HL-60 (cell line): ENCODE measurements around the gene HSDL2.
"Not testable (repeated sequence)": the region's sequence is repeated elsewhere in the genome, so short reads cannot be mapped to it uniquely, and the experiment has no call there.

Experiments
- DNase-seq, 2 experiments: peaks; one replicate each; pipeline ENCODE4 v3.0.0-alpha.2; 2010 to 2020; ENCODE audit warnings: low read depth in 1 of 2, low spot score in 1 of 2
- H3K27ac ChIP-seq: fragments of 250-450 bp; sonication (Bioruptor Pico); replicated peaks from 2 replicates; pipeline ENCODE4 v1.5.1; 2020; ENCODE audit warnings: mild to moderate bottlenecking, moderate library complexity
- H3K27me3 ChIP-seq: fragments of 250-450 bp; sonication (Bioruptor Pico); 2 replicates; pipeline ENCODE4 v1.5.1; 2021; ENCODE audit warnings: mild to moderate bottlenecking, moderate library complexity; ENCODE audit not compliant: insufficient read depth, poor library complexity, severe bottlenecking
- H3K4me3 ChIP-seq: replicated peaks from 2 replicates; pipeline ENCODE4 v1.5.1; 2011; ENCODE audit warnings: mild to moderate bottlenecking, control low read depth, low read length; ENCODE audit not compliant: insufficient read depth
- GABPA ChIP-seq: IDR thresholded peaks from 2 replicates; pipeline ENCODE4 v1.6.1; 2012; ENCODE audit warnings: low read depth
- POLR2AphosphoS5 ChIP-seq: IDR thresholded peaks from 2 replicates; pipeline ENCODE4 v1.6.1; 2012; ENCODE audit warnings: low read depth
- SPI1 ChIP-seq: IDR thresholded peaks from 2 replicates; pipeline ENCODE4 v1.6.1; 2012; ENCODE audit warnings: low read depth, mild to moderate bottlenecking, borderline replicate concordance
- TF ChIP-seq, protein P1 (sequence below): IDR thresholded peaks from 2 replicates; pipeline ENCODE4 v1.6.1; 2012; ENCODE audit warnings: low read depth; ENCODE audit not compliant: insufficient replicate concordance
- TF ChIP-seq, protein P2 (sequence below): IDR thresholded peaks from one replicate; pipeline ENCODE4 v1.5.1; 2011; ENCODE audit warnings: low read length, control low read depth, inconsistent platforms; ENCODE audit not compliant: insufficient read depth

Gene HSDL2

DNA sequence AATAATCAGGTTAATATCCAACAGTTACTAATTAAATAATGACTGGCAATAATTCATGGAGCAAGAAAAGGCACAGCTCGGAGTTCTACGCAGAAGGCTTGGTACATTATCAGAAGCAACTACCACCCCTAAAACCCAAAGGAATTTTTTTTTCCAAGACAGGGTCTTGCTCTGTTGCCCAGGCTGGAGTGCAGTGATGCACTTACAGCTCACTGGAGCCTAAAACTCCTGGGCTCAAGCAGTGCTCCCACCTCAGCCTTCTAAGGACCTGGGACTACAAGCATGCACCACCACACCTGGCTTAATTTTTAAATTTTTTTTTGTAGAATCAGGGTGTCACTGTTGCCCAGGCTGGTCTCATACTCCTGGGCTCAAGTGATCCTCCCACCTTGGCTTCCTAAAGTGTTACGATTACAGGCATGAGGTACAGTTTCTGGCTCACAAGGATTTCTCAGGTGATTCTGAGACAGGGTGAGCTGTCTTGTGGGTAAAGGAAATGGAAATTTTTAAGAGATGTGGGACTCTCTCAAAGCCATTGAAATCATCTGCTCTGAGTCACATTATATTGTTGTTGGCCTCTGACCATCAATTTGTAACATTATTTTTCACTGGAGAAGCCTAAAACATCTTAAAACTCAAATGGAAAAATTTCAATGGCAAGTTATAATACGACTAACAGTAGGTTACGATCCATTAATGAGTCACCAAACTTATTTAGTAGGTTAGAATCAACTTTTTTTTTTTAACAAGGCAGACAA lies 19.7 kb upstream of the HSDL2 start:
- TF ChIP-seq, protein P1, sequence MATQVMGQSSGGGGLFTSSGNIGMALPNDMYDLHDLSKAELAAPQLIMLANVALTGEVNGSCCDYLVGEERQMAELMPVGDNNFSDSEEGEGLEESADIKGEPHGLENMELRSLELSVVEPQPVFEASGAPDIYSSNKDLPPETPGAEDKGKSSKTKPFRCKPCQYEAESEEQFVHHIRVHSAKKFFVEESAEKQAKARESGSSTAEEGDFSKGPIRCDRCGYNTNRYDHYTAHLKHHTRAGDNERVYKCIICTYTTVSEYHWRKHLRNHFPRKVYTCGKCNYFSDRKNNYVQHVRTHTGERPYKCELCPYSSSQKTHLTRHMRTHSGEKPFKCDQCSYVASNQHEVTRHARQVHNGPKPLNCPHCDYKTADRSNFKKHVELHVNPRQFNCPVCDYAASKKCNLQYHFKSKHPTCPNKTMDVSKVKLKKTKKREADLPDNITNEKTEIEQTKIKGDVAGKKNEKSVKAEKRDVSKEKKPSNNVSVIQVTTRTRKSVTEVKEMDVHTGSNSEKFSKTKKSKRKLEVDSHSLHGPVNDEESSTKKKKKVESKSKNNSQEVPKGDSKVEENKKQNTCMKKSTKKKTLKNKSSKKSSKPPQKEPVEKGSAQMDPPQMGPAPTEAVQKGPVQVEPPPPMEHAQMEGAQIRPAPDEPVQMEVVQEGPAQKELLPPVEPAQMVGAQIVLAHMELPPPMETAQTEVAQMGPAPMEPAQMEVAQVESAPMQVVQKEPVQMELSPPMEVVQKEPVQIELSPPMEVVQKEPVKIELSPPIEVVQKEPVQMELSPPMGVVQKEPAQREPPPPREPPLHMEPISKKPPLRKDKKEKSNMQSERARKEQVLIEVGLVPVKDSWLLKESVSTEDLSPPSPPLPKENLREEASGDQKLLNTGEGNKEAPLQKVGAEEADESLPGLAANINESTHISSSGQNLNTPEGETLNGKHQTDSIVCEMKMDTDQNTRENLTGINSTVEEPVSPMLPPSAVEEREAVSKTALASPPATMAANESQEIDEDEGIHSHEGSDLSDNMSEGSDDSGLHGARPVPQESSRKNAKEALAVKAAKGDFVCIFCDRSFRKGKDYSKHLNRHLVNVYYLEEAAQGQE: no peak
- TF ChIP-seq SPI1 (no peak), POLR2AphosphoS5 (no peak), GABPA (no peak)
- TF ChIP-seq, protein P2, sequence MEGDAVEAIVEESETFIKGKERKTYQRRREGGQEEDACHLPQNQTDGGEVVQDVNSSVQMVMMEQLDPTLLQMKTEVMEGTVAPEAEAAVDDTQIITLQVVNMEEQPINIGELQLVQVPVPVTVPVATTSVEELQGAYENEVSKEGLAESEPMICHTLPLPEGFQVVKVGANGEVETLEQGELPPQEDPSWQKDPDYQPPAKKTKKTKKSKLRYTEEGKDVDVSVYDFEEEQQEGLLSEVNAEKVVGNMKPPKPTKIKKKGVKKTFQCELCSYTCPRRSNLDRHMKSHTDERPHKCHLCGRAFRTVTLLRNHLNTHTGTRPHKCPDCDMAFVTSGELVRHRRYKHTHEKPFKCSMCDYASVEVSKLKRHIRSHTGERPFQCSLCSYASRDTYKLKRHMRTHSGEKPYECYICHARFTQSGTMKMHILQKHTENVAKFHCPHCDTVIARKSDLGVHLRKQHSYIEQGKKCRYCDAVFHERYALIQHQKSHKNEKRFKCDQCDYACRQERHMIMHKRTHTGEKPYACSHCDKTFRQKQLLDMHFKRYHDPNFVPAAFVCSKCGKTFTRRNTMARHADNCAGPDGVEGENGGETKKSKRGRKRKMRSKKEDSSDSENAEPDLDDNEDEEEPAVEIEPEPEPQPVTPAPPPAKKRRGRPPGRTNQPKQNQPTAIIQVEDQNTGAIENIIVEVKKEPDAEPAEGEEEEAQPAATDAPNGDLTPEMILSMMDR: no peak
- no peak overlapping the region for H3K4me3 ChIP-seq
- H3K27ac ChIP-seq: no peak overlapping the region
- DNase-seq: no peak
- H3K27me3 ChIP-seq: no peaks in the 10 kb centered on the region

DNA sequence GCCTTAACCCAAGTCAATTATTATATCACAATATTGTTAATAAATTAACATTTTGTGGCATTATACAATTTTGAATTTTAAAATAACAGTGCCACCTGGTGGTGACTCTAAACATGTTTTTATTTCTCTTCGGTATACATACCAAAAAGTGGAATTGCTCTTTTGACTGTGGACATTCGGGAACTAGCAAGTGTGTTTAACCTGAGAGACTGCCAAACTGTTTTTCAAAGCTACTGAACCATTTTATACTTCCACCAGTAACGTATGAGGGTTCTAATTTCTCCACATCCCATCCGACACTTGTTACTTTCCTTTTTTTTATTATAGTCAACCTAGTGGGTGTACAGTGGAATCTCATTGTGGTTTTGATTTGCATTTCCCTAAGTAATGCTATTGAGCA lies 18.3 kb upstream of the HSDL2 start:
- no peaks in the 10 kb centered on the region for H3K27me3 ChIP-seq
- no peak overlapping the region for H3K4me3 ChIP-seq
- DNase-seq: peak in 1 of 2 experiments; percentile 37
- TF ChIP-seq, protein P2: no peak
- TF ChIP-seq SPI1 (no peak), POLR2AphosphoS5 (no peak), GABPA (no peak)
- TF ChIP-seq, protein P1: no peak
- H3K27ac ChIP-seq: no peak overlapping the region

DNA sequence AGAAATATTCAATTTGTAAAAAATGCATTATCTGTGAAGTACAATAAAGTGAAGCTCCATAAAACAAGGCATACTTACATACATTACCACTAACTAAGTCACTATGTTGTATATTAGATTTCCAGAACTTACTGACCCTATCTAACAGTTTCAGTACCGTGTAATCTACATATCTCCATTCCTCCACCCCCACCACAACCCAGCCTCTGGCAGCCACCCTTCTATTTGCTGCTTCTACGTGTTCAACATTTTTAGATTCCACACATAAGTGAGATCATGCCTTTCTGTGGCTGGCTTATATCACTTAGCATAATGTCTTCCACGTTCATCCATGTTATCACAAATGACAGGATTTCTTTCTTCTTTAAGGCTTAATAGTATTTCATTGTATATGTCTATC lies 15.1 kb upstream of the HSDL2 start:
- Histone ChIP-seq H3K4me3 (no peak overlapping the region), H3K27me3 (no peaks in the 10 kb centered on the region), H3K27ac (no peak overlapping the region)
- no peak for DNase-seq
- TF ChIP-seq, protein P1: no peak
- TF ChIP-seq GABPA: no peak
- TF ChIP-seq SPI1: no peak
- TF ChIP-seq POLR2AphosphoS5: no peak

DNA sequence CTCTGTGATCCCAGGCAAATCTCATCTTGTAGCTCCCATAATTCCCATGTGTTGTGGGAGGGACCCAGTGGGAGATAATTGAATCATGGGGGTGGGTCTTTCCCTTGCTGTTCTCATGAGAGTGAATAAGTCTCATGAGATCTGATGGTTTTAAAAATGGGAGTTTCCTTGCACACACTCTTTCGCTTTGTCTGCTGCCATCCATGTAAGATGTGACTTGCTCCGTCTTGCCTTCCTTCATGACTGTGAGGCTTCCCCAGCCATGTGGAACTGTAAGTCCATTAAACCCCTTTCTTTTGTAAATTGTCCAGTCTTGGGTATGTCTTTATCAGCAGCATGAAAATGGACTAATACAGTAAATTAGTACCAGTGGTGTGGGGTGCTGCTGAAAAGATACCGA lies 14.7 kb upstream of the HSDL2 start:
- H3K4me3 ChIP-seq, H3K27me3 ChIP-seq, DNase-seq, H3K27ac ChIP-seq: not testable (repeated sequence)
